GM10266 (cell line): Measurements from ENCODE around the gene KCTD11.
A peak's percentile ranks its signal among the peaks of the same experiment; 100 is the strongest.

ENCODE experiments used
- DNase-seq: peaks from one replicate; pipeline ENCODE4 v3.0.0; 2012; ENCODE audit errors: extremely low spot score
- CTCF ChIP-seq: IDR thresholded peaks from 2 replicates; pipeline ENCODE4 v1.5.1; 2012; ENCODE audit warnings: mild to moderate bottlenecking, low read depth; ENCODE audit not compliant: control insufficient read depth, insufficient read depth; ENCODE audit errors: missing control alignments

The KCTD11 gene

GRCh38 chr17:7374353-7374752, 22.4 kb downstream of the KCTD11 start:
- no peak for DNase-seq
- no peak for TF ChIP-seq CTCF

DNA sequence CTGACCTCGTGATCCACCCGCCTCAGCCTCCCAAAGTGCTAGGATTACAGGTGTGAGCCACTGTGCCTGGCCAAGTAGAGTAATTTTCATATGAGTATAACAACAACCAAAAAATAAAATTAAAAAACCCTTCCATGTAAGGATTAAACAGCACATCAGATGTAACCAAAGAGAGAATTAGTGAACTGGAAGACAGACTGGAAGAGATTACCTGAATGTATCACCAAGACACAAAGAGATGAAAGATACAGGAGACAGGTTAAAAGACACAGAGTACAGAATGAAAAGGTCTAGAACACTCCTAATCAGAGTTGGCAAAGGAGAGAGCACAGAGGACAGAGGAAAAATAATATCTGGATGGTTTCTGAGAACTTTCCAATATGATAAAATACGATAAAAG, 27.2 kb downstream of the KCTD11 start:
- no peak for TF ChIP-seq CTCF
- DNase-seq, result no peak

DNA sequence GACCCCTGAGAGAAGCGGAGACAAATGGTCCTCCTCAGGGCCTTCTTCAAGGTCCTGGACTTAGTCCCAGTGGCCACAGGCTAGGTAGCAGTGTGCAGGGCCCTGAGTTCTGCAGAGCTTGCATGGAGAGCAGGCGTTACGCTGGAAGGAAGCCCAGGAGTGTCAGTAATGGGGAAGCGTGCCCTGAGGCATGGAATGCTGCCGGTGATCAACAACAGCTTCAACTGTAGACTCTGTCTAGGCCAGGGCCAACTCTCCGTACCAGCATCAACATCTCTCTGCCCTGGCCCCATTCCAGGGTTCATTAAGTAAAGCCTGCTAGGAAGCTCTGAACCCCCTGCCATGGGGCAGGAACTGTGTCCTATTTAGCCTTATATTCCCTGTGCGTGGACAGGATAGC, 28.4 kb downstream of the KCTD11 start:
- TF ChIP-seq CTCF, result no peak
- DNase-seq, result no peak

DNA sequence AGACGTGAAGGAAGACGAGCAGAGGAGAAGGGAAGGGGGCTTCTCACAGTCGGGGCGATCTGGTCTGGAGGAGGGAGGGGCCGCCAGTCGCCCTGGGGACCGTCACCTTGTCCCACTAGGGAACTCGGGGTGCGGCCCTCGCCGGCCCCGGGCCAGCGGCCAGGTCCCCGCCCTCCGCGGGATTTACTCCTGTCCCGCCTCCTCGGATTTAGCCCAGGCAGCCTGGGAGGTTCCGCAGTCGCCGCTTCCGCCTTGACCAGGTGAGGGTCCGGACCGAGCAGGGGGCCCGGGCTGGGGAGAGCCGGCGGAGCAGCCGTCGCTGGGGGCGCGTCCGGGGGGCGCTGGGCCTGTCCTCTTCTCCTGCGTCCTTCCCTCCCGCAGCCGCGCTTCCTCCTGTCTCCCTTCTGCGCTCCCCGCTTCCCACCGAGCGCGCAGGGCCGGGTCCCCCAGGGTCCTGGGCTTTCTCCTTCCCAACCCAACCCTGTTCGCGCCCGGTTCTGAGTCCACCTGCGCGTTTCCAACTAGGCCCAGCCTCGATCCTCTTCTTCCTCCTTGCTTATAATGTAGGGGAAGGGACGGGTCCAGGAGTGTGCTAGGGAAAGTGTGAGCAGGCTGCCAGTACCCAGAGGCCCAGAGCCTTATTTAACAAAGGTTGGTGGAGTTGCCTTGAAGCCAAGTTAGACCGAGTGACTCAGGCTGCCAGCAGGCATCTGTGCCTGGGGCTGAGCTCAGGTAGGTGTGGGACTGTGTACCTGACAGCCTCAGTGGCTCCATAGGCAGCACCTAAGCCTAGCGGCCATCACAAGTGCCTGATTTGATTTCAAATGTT, 29.1 kb downstream of the KCTD11 start, which contains the start of gene TNK1:
Gene TNK1 (plus strand): TSS at position 235 of the 829 bp plus-strand sequence. CDS start 1,838 bp downstream, outside the sequence.
- no peak for TF ChIP-seq CTCF
- DNase-seq, result peak; percentile 27

GRCh38 chr17:7382901-7383300, 30.9 kb downstream of the KCTD11 start:
- no peak for TF ChIP-seq CTCF
- peak; percentile 38 for DNase-seq

GRCh38 chr17:7383371-7383741, 31.4 kb downstream of the KCTD11 start:
- peak; percentile 30 for DNase-seq
- no peak for TF ChIP-seq CTCF

DNA sequence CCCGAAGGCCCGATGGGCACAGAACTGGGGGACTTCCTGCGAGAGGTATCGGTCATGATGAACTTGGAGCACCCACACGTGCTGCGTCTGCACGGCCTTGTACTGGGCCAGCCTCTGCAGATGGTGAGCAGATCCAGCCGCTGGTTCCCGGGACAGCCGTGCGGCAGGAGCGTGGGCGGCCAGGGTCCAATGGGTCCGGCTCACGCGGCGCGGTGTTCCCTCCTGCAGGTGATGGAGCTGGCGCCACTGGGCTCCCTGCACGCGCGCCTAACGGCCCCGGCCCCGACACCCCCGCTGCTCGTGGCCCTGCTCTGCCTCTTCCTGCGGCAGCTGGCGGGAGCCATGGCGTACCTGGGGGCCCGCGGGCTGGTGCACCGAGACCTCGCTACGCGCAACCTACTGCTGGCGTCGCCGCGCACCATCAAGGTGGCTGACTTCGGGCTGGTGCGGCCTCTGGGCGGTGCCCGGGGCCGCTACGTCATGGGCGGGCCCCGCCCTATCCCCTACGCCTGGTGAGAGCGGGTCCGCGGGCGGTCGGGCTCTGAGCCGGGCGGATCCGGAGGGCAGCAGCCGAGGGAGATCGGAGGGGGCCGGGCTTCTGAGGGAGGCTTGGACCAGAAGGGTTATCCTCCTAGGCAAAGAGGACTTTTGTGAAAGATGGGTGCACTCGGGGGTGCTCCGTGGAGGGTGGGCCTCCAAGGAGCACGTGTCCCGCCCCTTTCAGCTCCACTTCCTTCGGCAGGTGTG, 32.0 kb downstream of the KCTD11 start:
- DNase-seq, result peak; percentile 91
- TF ChIP-seq CTCF, result no peak
